ENCODE measurements around the gene PROM1.

Gene PROM1

DNA sequence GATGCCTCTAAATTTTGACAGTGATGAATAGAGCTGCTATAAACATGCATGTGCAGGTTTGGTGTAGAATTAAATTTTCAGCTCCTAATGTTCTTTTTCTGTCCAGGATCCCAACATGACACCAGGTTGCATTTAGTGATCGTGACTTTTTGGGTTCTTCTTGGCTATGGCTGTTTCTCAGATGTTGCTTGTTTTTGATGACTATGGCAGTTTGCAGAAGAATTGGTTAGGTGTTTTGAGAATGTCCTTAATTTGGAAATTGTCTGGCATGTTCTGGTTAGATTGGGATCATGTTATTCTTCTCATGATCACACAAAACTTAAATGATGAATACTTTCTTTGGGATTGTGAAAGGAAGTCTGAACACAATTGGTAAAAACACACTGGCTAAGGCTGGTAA lies 141.5 kb downstream of the PROM1 start:
- H3K4me3 Mint-ChIP-seq = no peak overlapping the region
- no peak for DNase-seq
- TF ChIP-seq, protein P1, sequence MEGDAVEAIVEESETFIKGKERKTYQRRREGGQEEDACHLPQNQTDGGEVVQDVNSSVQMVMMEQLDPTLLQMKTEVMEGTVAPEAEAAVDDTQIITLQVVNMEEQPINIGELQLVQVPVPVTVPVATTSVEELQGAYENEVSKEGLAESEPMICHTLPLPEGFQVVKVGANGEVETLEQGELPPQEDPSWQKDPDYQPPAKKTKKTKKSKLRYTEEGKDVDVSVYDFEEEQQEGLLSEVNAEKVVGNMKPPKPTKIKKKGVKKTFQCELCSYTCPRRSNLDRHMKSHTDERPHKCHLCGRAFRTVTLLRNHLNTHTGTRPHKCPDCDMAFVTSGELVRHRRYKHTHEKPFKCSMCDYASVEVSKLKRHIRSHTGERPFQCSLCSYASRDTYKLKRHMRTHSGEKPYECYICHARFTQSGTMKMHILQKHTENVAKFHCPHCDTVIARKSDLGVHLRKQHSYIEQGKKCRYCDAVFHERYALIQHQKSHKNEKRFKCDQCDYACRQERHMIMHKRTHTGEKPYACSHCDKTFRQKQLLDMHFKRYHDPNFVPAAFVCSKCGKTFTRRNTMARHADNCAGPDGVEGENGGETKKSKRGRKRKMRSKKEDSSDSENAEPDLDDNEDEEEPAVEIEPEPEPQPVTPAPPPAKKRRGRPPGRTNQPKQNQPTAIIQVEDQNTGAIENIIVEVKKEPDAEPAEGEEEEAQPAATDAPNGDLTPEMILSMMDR (IDR thresholded peaks at IDR 0.05) = no peak
- peaks cover 12% of the 10 kb centered on the region for H3K4me1 Mint-ChIP-seq
- no peak overlapping the region for H3K27ac Mint-ChIP-seq
- H3K27me3 Mint-ChIP-seq (ENCODE audit: low read depth, poor library complexity) = peaks cover 9% of the 10 kb centered on the region
- H3K9me3 Mint-ChIP-seq = no peaks in the 10 kb centered on the region
- no peaks in the 10 kb centered on the region for H3K36me3 Mint-ChIP-seq (ENCODE audit: low read depth)

DNA sequence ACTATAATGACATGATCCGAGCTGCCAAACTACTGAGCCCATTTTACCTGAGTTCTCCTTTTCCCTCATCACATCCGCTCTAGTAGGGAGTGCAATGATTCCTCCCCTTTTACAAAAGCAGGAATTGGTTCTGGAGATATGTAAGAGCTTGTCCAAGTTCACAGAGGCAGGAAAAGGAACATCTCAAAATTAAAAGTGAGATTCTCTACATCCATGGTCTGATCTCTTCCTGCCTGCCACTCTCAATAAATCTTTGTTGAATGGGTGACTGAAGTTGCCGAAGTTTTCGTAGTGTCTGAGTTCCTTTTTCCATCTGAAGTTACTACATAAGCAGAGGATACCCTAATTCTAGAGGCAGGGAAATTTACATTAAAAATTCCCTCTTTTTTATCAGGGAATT lies 145.2 kb downstream of the PROM1 start, which contains the start of gene FGFBP1:
FGFBP1 (minus strand) TSS at position 101 of the 400 bp plus-strand sequence. CDS start 2,108 bp downstream, outside the sequence.
- TF ChIP-seq, protein P1 (IDR thresholded peaks at IDR 0.05) = no peak
- H3K27me3 Mint-ChIP-seq (ENCODE audit: low read depth, poor library complexity) = peaks cover 15% of the 10 kb centered on the region
- no peaks in the 10 kb centered on the region for H3K36me3 Mint-ChIP-seq (ENCODE audit: low read depth)
- no peak within 1 kb of the TSS for H3K27ac Mint-ChIP-seq
- H3K4me1 Mint-ChIP-seq = peaks cover 12% of the 10 kb centered on the region
- no peak for DNase-seq
- H3K4me3 Mint-ChIP-seq = no peak within 1 kb of the TSS
- H3K9me3 Mint-ChIP-seq = no peaks in the 10 kb centered on the region

DNA sequence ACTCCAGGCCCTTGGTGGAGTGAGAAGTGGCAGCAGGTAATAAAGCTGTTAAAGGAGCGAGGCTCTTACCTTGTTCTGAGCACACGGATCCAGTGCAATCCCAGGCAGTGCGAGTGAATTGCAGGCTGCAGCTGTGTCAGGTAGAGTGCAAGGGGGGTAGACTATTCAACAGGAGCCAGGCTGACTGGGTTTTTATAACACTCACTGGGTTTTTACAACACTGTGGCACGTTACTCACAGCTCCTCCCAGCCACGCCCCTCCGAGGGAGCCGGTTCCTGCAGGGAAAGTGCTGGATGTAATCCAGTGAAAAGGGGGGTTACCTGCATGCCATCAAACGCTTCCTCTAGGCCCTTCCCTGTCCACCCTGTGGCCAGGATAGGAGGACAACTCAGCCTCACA lies 145.6 kb downstream of the PROM1 start:
- Mint-ChIP-seq H3K4me3 (no peak overlapping the region), H3K4me1 (peaks cover 12% of the 10 kb centered on the region), H3K27ac (no peak overlapping the region), H3K36me3 (ENCODE audit: low read depth) (no peaks in the 10 kb centered on the region), H3K9me3 (no peaks in the 10 kb centered on the region), H3K27me3 (ENCODE audit: low read depth, poor library complexity) (peaks cover 15% of the 10 kb centered on the region)
- peak; percentile 27 for DNase-seq
- TF ChIP-seq, protein P1 (IDR thresholded peaks at IDR 0.05) = no peak

DNA sequence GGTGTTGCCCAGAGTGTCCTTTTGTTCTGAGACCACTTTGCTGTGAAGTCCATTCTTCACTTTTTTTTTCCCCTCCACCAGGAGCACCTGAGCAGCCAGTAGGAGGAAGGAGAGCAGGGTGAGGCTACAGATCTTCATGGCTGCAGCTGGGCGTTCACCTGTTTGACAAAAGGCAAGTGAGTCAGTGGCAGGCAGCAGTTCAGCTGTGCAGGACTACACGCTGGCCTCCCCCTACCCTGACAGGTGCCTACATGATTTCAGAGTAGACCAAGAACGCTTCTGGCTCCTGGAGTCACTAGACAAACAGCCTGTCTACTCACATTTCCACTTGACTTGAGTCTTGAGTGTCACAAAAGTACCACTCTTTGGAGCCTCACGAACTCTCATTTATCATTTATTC lies 147.3 kb downstream of the PROM1 start:
- no peaks in the 10 kb centered on the region for H3K36me3 Mint-ChIP-seq (ENCODE audit: low read depth)
- peaks cover 12% of the 10 kb centered on the region for H3K4me1 Mint-ChIP-seq
- no peak overlapping the region for H3K4me3 Mint-ChIP-seq
- DNase-seq = no peak
- H3K27ac Mint-ChIP-seq = no peak overlapping the region
- TF ChIP-seq, protein P1 (IDR thresholded peaks at IDR 0.05) = no peak
- peaks cover 25% of the 10 kb centered on the region for H3K27me3 Mint-ChIP-seq (ENCODE audit: low read depth, poor library complexity)
- no peaks in the 10 kb centered on the region for H3K9me3 Mint-ChIP-seq

DNA sequence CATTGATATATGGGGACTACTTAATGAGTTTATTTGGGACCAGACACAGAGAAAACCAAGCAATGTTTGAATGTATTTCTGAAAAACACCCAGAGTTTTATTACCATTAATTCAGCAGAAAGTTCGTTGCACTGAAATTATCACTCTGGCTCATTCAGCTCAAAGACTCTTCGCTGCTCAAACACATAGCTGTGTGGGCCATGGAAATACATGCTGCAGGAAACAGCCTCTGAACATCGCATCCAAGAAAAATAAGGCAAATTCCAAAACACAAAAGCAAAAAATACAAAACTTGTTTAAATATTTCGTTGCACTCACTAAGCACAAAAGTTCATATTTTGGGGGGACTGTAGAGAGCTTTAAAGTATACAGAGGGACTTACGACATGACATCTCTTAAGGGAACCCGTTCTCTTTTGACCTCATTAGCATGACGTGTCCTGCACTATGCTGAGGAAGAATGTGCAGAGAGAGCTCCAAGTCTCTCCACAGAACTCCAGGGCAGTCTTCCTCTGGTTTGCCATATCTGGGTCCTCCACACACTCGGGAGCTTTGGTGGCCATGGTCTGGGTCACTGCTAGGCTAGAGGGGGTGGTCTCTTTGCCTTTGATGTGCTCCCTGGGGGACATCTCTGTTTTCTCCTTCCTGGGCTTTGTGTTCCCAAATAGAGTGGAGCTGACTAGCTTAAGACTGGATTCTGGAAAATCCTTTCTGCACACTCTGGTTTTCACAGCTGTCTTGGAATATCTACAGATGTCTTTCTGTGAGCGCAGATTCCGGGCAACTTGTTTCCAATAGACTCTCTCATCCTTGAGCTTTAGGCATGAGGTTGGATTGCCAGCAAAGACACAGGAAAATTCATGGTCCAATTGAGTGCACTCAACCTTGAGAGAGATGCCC lies 148.1 kb downstream of the PROM1 start:
- peaks cover 30% of the 10 kb centered on the region for H3K27me3 Mint-ChIP-seq (ENCODE audit: low read depth, poor library complexity)

More for the DNA sequence above, 148.1 kb downstream of the PROM1 start:
- H3K4me1 Mint-ChIP-seq = peaks cover 12% of the 10 kb centered on the region
- no peaks in the 10 kb centered on the region for H3K9me3 Mint-ChIP-seq
- H3K27ac Mint-ChIP-seq = no peak overlapping the region
- no peak overlapping the region for H3K4me3 Mint-ChIP-seq
- TF ChIP-seq, protein P1 (IDR thresholded peaks at IDR 0.05) = no peak
- no peak for DNase-seq
- H3K36me3 Mint-ChIP-seq (ENCODE audit: low read depth) = no peaks in the 10 kb centered on the region
